ENCODE results near the gene TRMU. TPM values are rescaled to one million over a fixed set of nuclear protein-coding genes. Genes with fewer than 3 reads are reported as not detected.
A peak's percentile ranks its signal among the peaks of the same experiment; 100 is the strongest.

The TRMU gene
- total RNA-seq, 1 donor from 2014 or later: 38.2 TPM

- H3K9me3 Mint-ChIP-seq (ENCODE audit: unreplicated experiment): no peaks in the 10 kb centered on the region
- no peak overlapping the region for H3K4me3 Mint-ChIP-seq (ENCODE audit: unreplicated experiment)
- DNase-seq (ENCODE audit: extremely low spot score, unreplicated experiment): no peak
- peaks cover 12% of the 10 kb centered on the region for H3K4me1 Mint-ChIP-seq (ENCODE audit: unreplicated experiment)
- H3K36me3 Mint-ChIP-seq (ENCODE audit: unreplicated experiment): no peaks in the 10 kb centered on the region
- no peaks in the 10 kb centered on the region for H3K27me3 Mint-ChIP-seq (ENCODE audit: unreplicated experiment)
- TF ChIP-seq, protein P1, sequence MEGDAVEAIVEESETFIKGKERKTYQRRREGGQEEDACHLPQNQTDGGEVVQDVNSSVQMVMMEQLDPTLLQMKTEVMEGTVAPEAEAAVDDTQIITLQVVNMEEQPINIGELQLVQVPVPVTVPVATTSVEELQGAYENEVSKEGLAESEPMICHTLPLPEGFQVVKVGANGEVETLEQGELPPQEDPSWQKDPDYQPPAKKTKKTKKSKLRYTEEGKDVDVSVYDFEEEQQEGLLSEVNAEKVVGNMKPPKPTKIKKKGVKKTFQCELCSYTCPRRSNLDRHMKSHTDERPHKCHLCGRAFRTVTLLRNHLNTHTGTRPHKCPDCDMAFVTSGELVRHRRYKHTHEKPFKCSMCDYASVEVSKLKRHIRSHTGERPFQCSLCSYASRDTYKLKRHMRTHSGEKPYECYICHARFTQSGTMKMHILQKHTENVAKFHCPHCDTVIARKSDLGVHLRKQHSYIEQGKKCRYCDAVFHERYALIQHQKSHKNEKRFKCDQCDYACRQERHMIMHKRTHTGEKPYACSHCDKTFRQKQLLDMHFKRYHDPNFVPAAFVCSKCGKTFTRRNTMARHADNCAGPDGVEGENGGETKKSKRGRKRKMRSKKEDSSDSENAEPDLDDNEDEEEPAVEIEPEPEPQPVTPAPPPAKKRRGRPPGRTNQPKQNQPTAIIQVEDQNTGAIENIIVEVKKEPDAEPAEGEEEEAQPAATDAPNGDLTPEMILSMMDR (IDR thresholded peaks at IDR 0.05): no peak
- no peak overlapping the region for H3K27ac Mint-ChIP-seq (ENCODE audit: unreplicated experiment)
These were observed 53.6 kb downstream of the TRMU start for GRCh38 chr22:46389081-46389480.

DNA sequence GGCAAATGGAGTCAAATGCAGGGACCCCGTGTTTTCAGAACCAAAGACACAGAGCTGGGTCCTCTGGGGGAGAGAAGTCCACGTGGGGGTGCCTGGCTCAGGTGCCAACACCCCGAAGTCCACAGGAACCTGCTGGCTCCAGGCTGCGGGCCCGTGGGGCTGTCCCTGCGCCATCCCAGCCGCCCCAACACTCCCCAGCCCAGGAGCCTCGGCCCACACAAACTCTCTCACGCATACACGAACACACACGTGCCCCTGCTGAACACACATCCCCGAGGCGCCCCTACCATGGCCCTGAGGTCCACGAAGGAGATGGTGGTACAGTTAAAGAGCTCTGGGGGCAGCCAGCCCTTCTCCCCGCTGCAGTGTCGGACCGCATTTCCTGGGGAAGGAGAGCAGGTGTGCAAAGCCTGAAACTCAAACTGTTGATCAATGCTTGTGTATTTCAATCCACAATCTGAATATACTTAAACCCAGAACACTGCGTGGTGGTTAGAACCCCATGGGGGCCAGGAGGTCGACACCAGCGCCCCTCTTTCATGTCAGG lies 54.7 kb downstream of the TRMU start:
- no peaks in the 10 kb centered on the region for H3K27me3 Mint-ChIP-seq (ENCODE audit: unreplicated experiment)
- H3K27ac Mint-ChIP-seq (ENCODE audit: unreplicated experiment): peak overlapping the region; percentile 64
- peaks cover 12% of the 10 kb centered on the region for H3K4me1 Mint-ChIP-seq (ENCODE audit: unreplicated experiment)
- H3K36me3 Mint-ChIP-seq (ENCODE audit: unreplicated experiment): no peaks in the 10 kb centered on the region
- TF ChIP-seq, protein P1 (IDR thresholded peaks at IDR 0.05): no peak
- H3K4me3 Mint-ChIP-seq (ENCODE audit: unreplicated experiment): no peak overlapping the region
- DNase-seq (ENCODE audit: extremely low spot score, unreplicated experiment): no peak
- H3K9me3 Mint-ChIP-seq (ENCODE audit: unreplicated experiment): no peaks in the 10 kb centered on the region

DNA sequence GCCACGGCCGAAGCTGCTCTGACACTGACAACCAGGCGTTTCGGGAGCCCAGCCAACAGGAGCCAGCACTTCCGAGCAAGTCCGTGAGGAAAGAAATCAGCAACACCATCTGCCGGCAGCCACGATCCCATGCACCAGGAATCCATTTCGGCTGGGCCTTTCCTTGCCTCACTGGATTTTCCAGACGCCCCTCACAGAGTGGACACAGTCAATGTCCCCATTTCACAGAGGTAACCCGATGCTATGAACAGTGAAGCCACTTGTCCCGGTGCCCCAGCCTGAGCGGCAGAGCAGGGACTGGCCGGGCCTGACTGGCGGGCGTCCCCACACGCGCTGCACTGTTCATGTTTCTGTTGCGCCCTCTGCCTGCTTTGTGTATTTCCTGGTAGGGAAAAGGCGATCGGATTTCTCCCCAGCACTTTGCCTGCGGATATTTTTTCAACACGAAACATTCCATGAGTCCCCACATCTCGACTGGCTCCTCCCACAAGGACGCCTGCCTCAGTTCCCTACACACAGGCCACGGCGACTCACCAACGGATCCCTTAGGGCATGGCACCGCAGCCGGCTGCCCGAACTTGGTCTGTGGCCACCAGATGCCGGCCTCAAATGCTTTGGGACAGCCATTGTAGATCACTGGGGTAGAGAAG lies 55.3 kb downstream of the TRMU start:
- TF ChIP-seq, protein P1 (IDR thresholded peaks at IDR 0.05): peak; percentile 36
- Mint-ChIP-seq H3K27ac (ENCODE audit: unreplicated experiment) (peak overlapping the region; percentile 64), H3K27me3 (ENCODE audit: unreplicated experiment) (no peaks in the 10 kb centered on the region), H3K4me3 (ENCODE audit: unreplicated experiment) (no peak overlapping the region), H3K36me3 (ENCODE audit: unreplicated experiment) (no peaks in the 10 kb centered on the region), H3K9me3 (ENCODE audit: unreplicated experiment) (no peaks in the 10 kb centered on the region), H3K4me1 (ENCODE audit: unreplicated experiment) (peaks cover 12% of the 10 kb centered on the region)
- DNase-seq (ENCODE audit: extremely low spot score, unreplicated experiment): no peak

GRCh38 chr22:46391486-46392136 lies 56.1 kb downstream of the TRMU start:
- Mint-ChIP-seq H3K9me3 (ENCODE audit: unreplicated experiment) (no peaks in the 10 kb centered on the region), H3K27ac (ENCODE audit: unreplicated experiment) (no peak overlapping the region), H3K27me3 (ENCODE audit: unreplicated experiment) (no peaks in the 10 kb centered on the region), H3K4me3 (ENCODE audit: unreplicated experiment) (no peak overlapping the region), H3K4me1 (ENCODE audit: unreplicated experiment) (peaks cover 12% of the 10 kb centered on the region), H3K36me3 (ENCODE audit: unreplicated experiment) (no peaks in the 10 kb centered on the region)
- no peak for DNase-seq (ENCODE audit: extremely low spot score, unreplicated experiment)
- TF ChIP-seq, protein P1 (IDR thresholded peaks at IDR 0.05): no peak

GRCh38 chr22:46392137-46392844 lies 56.8 kb downstream of the TRMU start:
- Mint-ChIP-seq H3K36me3 (ENCODE audit: unreplicated experiment) (no peaks in the 10 kb centered on the region), H3K4me3 (ENCODE audit: unreplicated experiment) (no peak overlapping the region), H3K4me1 (ENCODE audit: unreplicated experiment) (peaks cover 12% of the 10 kb centered on the region), H3K27ac (ENCODE audit: unreplicated experiment) (no peak overlapping the region), H3K9me3 (ENCODE audit: unreplicated experiment) (no peaks in the 10 kb centered on the region), H3K27me3 (ENCODE audit: unreplicated experiment) (no peaks in the 10 kb centered on the region)
- TF ChIP-seq, protein P1 (IDR thresholded peaks at IDR 0.05): no peak
- no peak for DNase-seq (ENCODE audit: extremely low spot score, unreplicated experiment)

Measured in osteocyte (in vitro differentiated cells).